Measurements from ENCODE around the gene LRP8.

Gene LRP8

GRCh38 chr1:53288790-53289429, 39.0 kb downstream of the LRP8 start:
- H3K27me3 ChIP-seq (ENCODE audit: insufficient read depth, low read length, poor library complexity, severe bottlenecking) = no peaks in the 10 kb centered on the region
- no peak overlapping the region for H3K9ac ChIP-seq (ENCODE audit: low read depth, low read length, poor library complexity, severe bottlenecking)
- H3K9me2 ChIP-seq (replicated peaks; ENCODE audit: low read depth, low read length) = no peaks in the 10 kb centered on the region
- no peak overlapping the region for H3K4me2 ChIP-seq (ENCODE audit: low read depth, low read length, poor library complexity, severe bottlenecking)
- H2AFZ ChIP-seq (ENCODE audit: low read length) = no peak overlapping the region
- no peak for TF ChIP-seq EZH2phosphoT487 (IDR thresholded peaks at IDR 0.05; ENCODE audit: borderline replicate concordance)
- TF ChIP-seq CTCF (conservative IDR thresholded peaks at IDR 0.05; ENCODE audit: low read length) = no peak
- H4K20me1 ChIP-seq (ENCODE audit: insufficient read depth, low read length, poor library complexity, severe bottlenecking) = peaks cover 8% of the 10 kb centered on the region
- H3K4me3 ChIP-seq (ENCODE audit: low read length, poor library complexity, severe bottlenecking) = no peak overlapping the region
- peaks cover 11% of the 10 kb centered on the region for H3K4me1 ChIP-seq (ENCODE audit: insufficient read depth, low read length, poor library complexity, severe bottlenecking)
- peaks cover 66% of the 10 kb centered on the region; the same call in 1 of the 2 replicates for H3K36me3 ChIP-seq (ENCODE audit: insufficient read depth, low read length)
- peaks cover 15% of the 10 kb centered on the region; the same call in 1 of the 2 replicates for H3K79me2 ChIP-seq (ENCODE audit: insufficient read depth, low read length)
- no peaks in the 10 kb centered on the region for H3K9me3 ChIP-seq (ENCODE audit: insufficient read depth, low read depth, low read length)
- no peaks in the 10 kb centered on the region for H3F3A ChIP-seq (ENCODE audit: low read depth)

GRCh38 chr1:53288002-53288789, 39.7 kb downstream of the LRP8 start:
- Histone ChIP-seq H3K9ac (ENCODE audit: low read depth, low read length, poor library complexity, severe bottlenecking) (no peak overlapping the region), H3K27me3 (ENCODE audit: insufficient read depth, low read length, poor library complexity, severe bottlenecking) (no peaks in the 10 kb centered on the region), H3K4me3 (ENCODE audit: low read length, poor library complexity, severe bottlenecking) (no peak overlapping the region), H3K9me2 (replicated peaks; ENCODE audit: low read depth, low read length) (no peaks in the 10 kb centered on the region), H3K4me1 (ENCODE audit: insufficient read depth, low read length, poor library complexity, severe bottlenecking) (peaks cover 6% of the 10 kb centered on the region), H3F3A (ENCODE audit: low read depth) (no peaks in the 10 kb centered on the region), H3K9me3 (ENCODE audit: insufficient read depth, low read depth, low read length) (no peaks in the 10 kb centered on the region), H2AFZ (ENCODE audit: low read length) (no peak overlapping the region), H3K36me3 (ENCODE audit: insufficient read depth, low read length) (peaks cover 66% of the 10 kb centered on the region; the same call in 1 of the 2 replicates), H4K20me1 (ENCODE audit: insufficient read depth, low read length, poor library complexity, severe bottlenecking) (peaks cover 5% of the 10 kb centered on the region), H3K79me2 (ENCODE audit: insufficient read depth, low read length) (peaks cover 8% of the 10 kb centered on the region; the same call in 1 of the 2 replicates), H3K4me2 (ENCODE audit: low read depth, low read length, poor library complexity, severe bottlenecking) (no peak overlapping the region)
- TF ChIP-seq EZH2phosphoT487 (IDR thresholded peaks at IDR 0.05; ENCODE audit: borderline replicate concordance) = no peak
- no peak for TF ChIP-seq CTCF (conservative IDR thresholded peaks at IDR 0.05; ENCODE audit: low read length)

- no peaks in the 10 kb centered on the region for H3K9me2 ChIP-seq (replicated peaks; ENCODE audit: low read depth, low read length)
- no peak overlapping the region for H3K4me2 ChIP-seq (ENCODE audit: low read depth, low read length, poor library complexity, severe bottlenecking)
- H3K27me3 ChIP-seq (ENCODE audit: insufficient read depth, low read length, poor library complexity, severe bottlenecking) = no peaks in the 10 kb centered on the region
- H3F3A ChIP-seq (ENCODE audit: low read depth) = no peaks in the 10 kb centered on the region
- no peaks in the 10 kb centered on the region for H3K79me2 ChIP-seq (ENCODE audit: insufficient read depth, low read length)
- H3K36me3 ChIP-seq (ENCODE audit: insufficient read depth, low read length) = peaks cover 73% of the 10 kb centered on the region; the same call in 1 of the 2 replicates
- H3K9me3 ChIP-seq (ENCODE audit: insufficient read depth, low read depth, low read length) = no peaks in the 10 kb centered on the region
- no peaks in the 10 kb centered on the region for H4K20me1 ChIP-seq (ENCODE audit: insufficient read depth, low read length, poor library complexity, severe bottlenecking)
- H2AFZ ChIP-seq (ENCODE audit: low read length) = no peak overlapping the region
- no peaks in the 10 kb centered on the region for H3K4me1 ChIP-seq (ENCODE audit: insufficient read depth, low read length, poor library complexity, severe bottlenecking)
- no peak overlapping the region for H3K4me3 ChIP-seq (ENCODE audit: low read length, poor library complexity, severe bottlenecking)
- no peak overlapping the region for H3K9ac ChIP-seq (ENCODE audit: low read depth, low read length, poor library complexity, severe bottlenecking)
- no peak for TF ChIP-seq CTCF (conservative IDR thresholded peaks at IDR 0.05; ENCODE audit: low read length)
Measured at GRCh38 chr1:53286955-53287354, 40.9 kb downstream of the LRP8 start.
